HEK293T (cell line): ENCODE results near the gene SSRP1.

Experiments used
- CTCF ChIA-PET: fragments of 350-600 bp; formaldehyde crosslinking; extraction: SDS; loops from one replicate; lab custom pipeline; 2021; ENCODE audit warnings: antibody characterized with exemption, inconsistent platforms; lab: Yijun Ruan, JAX
- POLR2A ChIA-PET: fragments of 350-600 bp; formaldehyde crosslinking; extraction: SDS; loops from one replicate; lab custom pipeline; 2020; ENCODE audit warnings: antibody characterized with exemption, inconsistent platforms; lab: Yijun Ruan, JAX
- DNase-seq: peaks from one replicate; pipeline ENCODE4 v3.0.0; 2012; ENCODE audit warnings: mixed read lengths; ENCODE audit errors: extremely low spot score
- ARNT ChIP-seq: fragments of 450-650 bp; IDR thresholded peaks from 2 replicates; pipeline ENCODE4 v1.6.1; 2017; ENCODE audit warnings: mild to moderate bottlenecking
- BHLHE40 ChIP-seq: fragments of 450-650 bp; IDR thresholded peaks from 2 replicates; pipeline ENCODE4 v1.6.1; 2016; ENCODE audit warnings: mild to moderate bottlenecking, moderate library complexity, borderline replicate concordance
- CTBP1 ChIP-seq: fragments of 450-650 bp; IDR thresholded peaks from 2 replicates; pipeline ENCODE4 v1.6.1; 2016; ENCODE audit warnings: borderline replicate concordance
- ELF4 ChIP-seq: fragments of 450-650 bp; IDR thresholded peaks from 2 replicates; pipeline ENCODE4 v1.6.1; 2017; ENCODE audit warnings: antibody characterized with exemption
- FOXA1 ChIP-seq: fragments of 450-650 bp; IDR thresholded peaks from 2 replicates; pipeline ENCODE4 v1.6.1; 2016; ENCODE audit warnings: mild to moderate bottlenecking
- FOXK2 ChIP-seq: fragments of 450-650 bp; IDR thresholded peaks from 2 replicates; pipeline ENCODE4 v1.6.1; 2016; ENCODE audit warnings: mild to moderate bottlenecking
- FOXM1 ChIP-seq: fragments of 450-650 bp; IDR thresholded peaks from 2 replicates; pipeline ENCODE4 v1.6.1; 2017; ENCODE audit warnings: mild to moderate bottlenecking, borderline replicate concordance
- HDGF ChIP-seq: fragments of 450-650 bp; IDR thresholded peaks from 2 replicates; pipeline ENCODE4 v1.6.1; 2017; ENCODE audit warnings: antibody characterized with exemption, borderline replicate concordance
- L3MBTL2 ChIP-seq: fragments of 450-650 bp; conservative IDR thresholded peaks from 2 replicates; pipeline ENCODE4 v1.6.1; 2016; ENCODE audit warnings: mild to moderate bottlenecking
- LEF1 ChIP-seq: fragments of 450-650 bp; IDR thresholded peaks from 2 replicates; pipeline ENCODE4 v1.6.1; 2017; ENCODE audit warnings: mild to moderate bottlenecking, borderline replicate concordance
- NFRKB ChIP-seq: fragments of 450-650 bp; IDR thresholded peaks from 2 replicates; pipeline ENCODE4 v1.6.1; 2016; ENCODE audit warnings: mild to moderate bottlenecking, moderate library complexity
- PKNOX1 ChIP-seq: fragments of 450-650 bp; IDR thresholded peaks from 2 replicates; pipeline ENCODE4 v1.6.1; 2016
- SP1 ChIP-seq: fragments of 450-650 bp; IDR thresholded peaks from 2 replicates; pipeline ENCODE4 v1.6.1; 2017
- SUZ12 ChIP-seq: fragments of 450-650 bp; IDR thresholded peaks from 2 replicates; pipeline ENCODE4 v1.6.1; 2016; ENCODE audit warnings: mild to moderate bottlenecking
- TARDBP ChIP-seq: fragments of 450-650 bp; IDR thresholded peaks from 2 replicates; pipeline ENCODE4 v1.6.1; 2016
- ZNF384 ChIP-seq: fragments of 450-650 bp; IDR thresholded peaks from 2 replicates; pipeline ENCODE4 v1.6.1; 2016

Gene SSRP1

GRCh38 chr11:57318178-57318577 lies 17.5 kb downstream of the SSRP1 start:
- DNase-seq, result no peak

GRCh38 chr11:57316017-57316416 lies 19.7 kb downstream of the SSRP1 start:
- DNase-seq, result no peak
- TF ChIP-seq CTBP1 (no peak), ARNT (no peak), L3MBTL2 (no peak), TARDBP (no peak), LEF1 (no peak), HDGF (no peak), NFRKB (no peak), SP1 (no peak), FOXM1 (no peak), FOXA1 (no peak), FOXK2 (no peak), SUZ12 (no peak), ZNF384 (no peak), ELF4 (no peak), BHLHE40 (no peak), PKNOX1 (no peak)
- CTCF ChIA-PET, result no interaction called here
- POLR2A ChIA-PET, result no interaction called here

More at GRCh38 chr11:57318178-57318577, 17.5 kb downstream of the SSRP1 start:
- ChIA-PET POLR2A (interaction anchor here (0.7 kb wide), 1 partner anchor 13 kb away, joined by 4 read pairs; no protein-coding TSS in a partner anchor), CTCF (no interaction called here)
- TF ChIP-seq ZNF384, result no peak
- no peak for TF ChIP-seq CTBP1
- no peak for TF ChIP-seq FOXA1
- no peak for TF ChIP-seq NFRKB
- no peak for TF ChIP-seq FOXM1
- no peak for TF ChIP-seq FOXK2
- no peak for TF ChIP-seq ELF4
- TF ChIP-seq LEF1, result no peak
- no peak for TF ChIP-seq TARDBP
- TF ChIP-seq SP1, result no peak
- no peak for TF ChIP-seq HDGF
- no peak for TF ChIP-seq BHLHE40
- TF ChIP-seq ARNT, result no peak
- TF ChIP-seq PKNOX1, result no peak
- no peak for TF ChIP-seq SUZ12
- no peak for TF ChIP-seq L3MBTL2

GRCh38 chr11:57315491-57315890 lies 20.2 kb downstream of the SSRP1 start:
- ChIA-PET CTCF (no interaction called here), POLR2A (no interaction called here)
- DNase-seq, result no peak
- TF ChIP-seq FOXK2 (no peak), BHLHE40 (no peak), ELF4 (no peak), NFRKB (no peak), SUZ12 (no peak)

- TF ChIP-seq TARDBP (no peak), CTBP1 (no peak), NFRKB (no peak), BHLHE40 (no peak), FOXA1 (no peak)
- ChIA-PET CTCF (no interaction called here), POLR2A (no interaction called here)
- DNase-seq, result no peak
These were observed 21.3 kb downstream of the SSRP1 start for GRCh38 chr11:57314221-57314973.

GRCh38 chr11:57313788-57314135 lies 21.9 kb downstream of the SSRP1 start:
- POLR2A ChIA-PET, result no interaction called here
- TF ChIP-seq LEF1, result no peak
- no peak for TF ChIP-seq FOXA1
- no peak for TF ChIP-seq ZNF384
- CTCF ChIA-PET, result no interaction called here
- no peak for DNase-seq

GRCh38 chr11:57313071-57313787 lies 22.5 kb downstream of the SSRP1 start:
- DNase-seq, result no peak
- CTCF ChIA-PET, result no interaction called here
- POLR2A ChIA-PET, result interaction anchor here (2.3 kb wide), 1 partner anchor 22 kb away, joined by 7 read pairs; the partner anchor contains the start of gene SSRP1
- no peak for TF ChIP-seq FOXK2
- no peak for TF ChIP-seq PKNOX1
- no peak for TF ChIP-seq NFRKB
- no peak for TF ChIP-seq TARDBP
- TF ChIP-seq ARNT, result no peak
- TF ChIP-seq LEF1, result no peak
- TF ChIP-seq HDGF, result no peak
- no peak for TF ChIP-seq FOXA1
- no peak for TF ChIP-seq ZNF384
- no peak for TF ChIP-seq BHLHE40
- no peak for TF ChIP-seq CTBP1
- TF ChIP-seq L3MBTL2, result no peak
- no peak for TF ChIP-seq SUZ12
- TF ChIP-seq SP1, result no peak
- no peak for TF ChIP-seq FOXM1
- no peak for TF ChIP-seq ELF4
